GM19455 (cell line): ENCODE results near the gene PIK3C3.
A peak's percentile ranks its signal among the peaks of the same experiment; 100 is the strongest.
"Not testable (repeated sequence)": the region's sequence is repeated elsewhere in the genome, so short reads cannot be mapped to it uniquely, and the experiment has no call there.

Experiments
- ATAC-seq: cut with Tn5 transposase; IDR thresholded peaks from one replicate; pipeline ENCODE4 v1.9.1; 2021; ENCODE audit not compliant: unreplicated experiment

PIK3C3 gene

DNA sequence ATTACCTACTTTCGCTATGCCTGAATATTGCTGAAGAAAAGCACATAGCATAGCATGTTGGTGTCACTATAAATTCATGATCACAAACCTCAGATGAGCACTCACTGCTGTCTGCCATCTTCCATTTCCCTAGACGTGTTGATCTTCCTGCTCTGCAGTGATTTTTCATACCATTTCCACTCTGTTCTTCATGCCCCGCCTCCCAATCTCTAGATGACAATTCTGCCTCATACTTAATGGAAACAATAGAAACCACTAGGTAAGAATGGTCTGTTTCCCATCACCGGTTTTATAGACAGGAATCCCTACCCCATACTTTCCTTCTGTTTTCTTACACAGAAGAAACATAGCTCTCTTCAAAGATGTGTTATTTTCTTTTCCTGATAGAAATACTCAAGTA lies 63.8 kb downstream of the PIK3C3 start:
- no peak for ATAC-seq

DNA sequence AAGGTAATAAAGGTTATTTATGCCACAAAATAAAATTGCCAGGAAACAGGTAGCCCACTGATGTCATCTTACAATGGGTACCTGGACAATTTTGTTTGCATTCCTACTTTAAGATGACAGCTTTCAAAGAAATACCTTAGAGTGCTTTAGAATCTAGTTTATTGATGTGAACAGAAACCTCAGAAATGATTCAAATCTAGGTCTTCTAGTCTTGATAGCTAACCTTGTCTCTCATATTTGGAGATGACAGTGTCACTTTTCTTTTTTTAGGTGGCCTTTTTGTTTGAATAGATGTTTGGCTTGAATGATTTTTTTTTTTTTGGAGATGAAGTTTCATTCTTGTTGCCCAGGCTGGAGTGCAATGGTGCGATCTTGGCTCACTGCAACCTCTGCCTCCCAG lies 69.1 kb downstream of the PIK3C3 start:
- ATAC-seq = peak; percentile 26

DNA sequence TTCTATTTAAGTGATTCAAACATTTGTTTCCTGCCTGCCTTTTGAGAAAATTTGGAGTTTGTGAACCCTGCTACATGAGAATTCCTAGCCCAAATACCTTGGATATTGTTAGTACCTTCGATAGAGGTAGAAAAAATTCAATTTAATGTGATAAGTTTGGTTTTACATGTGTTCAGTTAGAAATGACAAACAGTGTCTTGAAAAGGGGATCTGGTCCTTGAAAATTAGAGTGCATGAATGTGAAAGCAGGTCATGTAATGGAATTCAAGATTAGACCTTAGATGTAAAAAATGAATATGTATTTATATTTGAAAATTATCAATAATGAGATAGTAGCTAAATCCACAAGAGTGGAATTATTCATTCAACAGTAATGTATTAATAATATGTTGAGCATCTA lies 70.5 kb downstream of the PIK3C3 start:
- ATAC-seq = peak; percentile 14

DNA sequence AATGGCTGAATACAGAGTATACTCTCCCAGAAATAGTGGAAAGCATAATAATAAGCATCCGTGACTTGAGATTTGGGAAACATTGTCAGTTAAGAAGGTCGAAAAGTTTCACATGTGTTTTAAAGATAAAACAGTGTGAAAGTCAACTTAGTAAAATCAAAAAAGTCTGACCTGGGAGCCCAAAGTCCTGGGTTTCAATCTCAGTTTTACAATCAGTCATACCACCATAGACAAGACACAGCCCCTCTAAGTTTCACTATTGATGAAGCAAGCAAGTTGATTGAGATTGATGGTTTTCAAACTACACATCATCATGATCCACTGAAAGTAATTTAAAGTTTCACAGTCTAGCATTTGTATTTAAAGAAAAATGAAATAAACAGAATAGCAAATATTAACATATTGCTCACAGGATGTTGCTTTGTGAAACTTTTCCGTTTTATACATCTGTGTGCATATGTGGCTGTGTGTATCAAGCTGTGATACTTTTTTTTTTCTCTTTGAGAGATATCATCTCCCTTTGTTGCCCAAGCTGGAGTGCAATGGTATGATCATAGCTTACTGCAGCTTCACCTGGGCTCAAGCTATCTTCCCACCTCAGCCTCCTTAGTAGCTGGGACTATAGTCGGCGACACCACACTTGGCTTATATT lies 71.1 kb downstream of the PIK3C3 start:
- peak; percentile 95 for ATAC-seq

DNA sequence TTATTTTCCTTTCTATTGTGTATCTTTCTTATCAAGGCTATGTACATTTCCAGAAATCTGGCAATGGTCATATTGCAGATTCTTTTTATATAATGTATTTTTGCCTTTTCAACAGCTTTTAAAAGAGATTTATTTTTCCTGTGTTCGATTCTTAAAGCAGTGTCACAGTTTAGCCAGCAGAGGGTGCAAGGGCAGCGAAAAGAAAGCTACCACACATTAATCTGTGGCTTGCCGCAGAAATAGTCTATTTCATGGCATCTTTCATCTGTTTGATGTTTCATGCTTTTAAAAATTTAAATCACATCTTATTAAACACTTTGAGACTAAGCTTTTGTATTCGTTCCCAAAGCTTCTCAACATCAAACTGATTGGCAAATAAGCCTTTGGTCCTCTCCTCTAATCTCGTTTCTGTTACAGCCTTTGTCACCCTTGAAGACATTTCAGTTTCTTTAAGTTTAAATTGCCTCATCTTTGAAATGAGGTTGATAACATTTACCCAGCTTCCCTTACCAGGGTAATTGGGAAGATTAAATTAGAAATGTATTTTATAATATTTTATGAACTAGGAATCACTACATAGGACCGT lies 73.3 kb downstream of the PIK3C3 start:
- no peak for ATAC-seq

DNA sequence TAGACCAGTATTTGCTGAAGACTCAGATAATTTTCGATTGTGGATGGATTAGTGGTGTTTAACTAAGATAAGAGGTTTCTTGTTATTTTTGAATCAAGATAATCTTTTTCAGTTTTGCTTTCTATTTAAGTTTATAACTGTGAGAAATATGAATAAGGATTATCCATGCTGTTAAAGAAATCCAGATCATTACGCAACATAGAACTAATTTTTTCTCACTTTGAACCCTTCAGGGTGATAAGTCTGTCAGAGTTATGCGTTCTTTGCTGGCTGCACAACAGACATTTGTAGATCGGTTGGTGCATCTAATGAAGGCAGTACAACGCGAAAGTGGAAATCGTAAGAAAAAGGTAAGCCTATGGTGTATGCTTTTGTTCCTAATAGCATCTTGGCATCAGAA lies 74.1 kb downstream of the PIK3C3 start:
- ATAC-seq = no peak

DNA sequence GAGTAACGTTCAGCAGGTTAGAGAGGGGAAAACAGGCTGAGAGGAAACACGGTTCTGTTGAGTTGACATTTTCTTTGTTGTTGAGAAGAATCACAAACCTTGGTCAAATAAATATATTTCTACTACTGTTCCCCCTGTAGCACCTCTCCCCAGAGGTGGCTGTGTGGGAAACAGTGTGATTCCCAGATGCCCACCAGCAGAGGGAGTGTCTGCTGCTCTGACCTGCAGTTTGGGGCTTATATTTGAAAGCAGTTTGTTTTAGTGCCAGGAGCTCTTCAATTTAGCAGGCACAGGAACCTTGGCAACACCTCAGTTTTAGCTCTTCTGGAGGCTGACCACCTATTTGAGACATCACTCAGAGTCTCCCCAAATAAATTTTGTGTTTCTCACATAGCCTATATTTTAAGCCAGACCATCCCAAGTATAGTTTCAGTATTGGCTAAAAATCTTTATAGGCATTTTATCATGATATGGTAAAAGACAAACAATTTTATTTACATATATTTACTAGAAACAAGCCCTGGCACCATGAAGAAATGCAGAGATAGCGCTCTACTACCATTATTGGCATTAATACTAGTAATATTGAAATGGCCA lies 75.7 kb downstream of the PIK3C3 start:
- ATAC-seq = no peak

DNA sequence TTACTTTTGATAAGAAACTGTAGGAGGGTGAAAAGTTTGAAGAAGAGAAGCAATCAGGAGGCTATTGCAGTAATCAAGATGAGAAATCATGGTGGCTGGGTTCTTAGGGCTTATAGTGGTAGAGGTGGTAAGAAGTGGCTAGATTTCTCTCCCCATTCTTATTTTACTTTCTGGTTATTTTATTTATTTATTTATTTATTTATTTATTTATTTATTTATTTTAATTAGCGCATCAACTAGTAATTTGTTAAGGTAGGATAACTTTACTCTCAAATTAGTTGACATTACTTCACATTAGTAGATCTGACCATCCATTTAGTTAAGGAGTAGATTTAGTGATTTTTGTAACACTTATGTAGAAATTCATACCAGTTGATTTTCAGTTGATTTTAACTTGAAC lies 77.4 kb downstream of the PIK3C3 start:
- ATAC-seq = no peak

DNA sequence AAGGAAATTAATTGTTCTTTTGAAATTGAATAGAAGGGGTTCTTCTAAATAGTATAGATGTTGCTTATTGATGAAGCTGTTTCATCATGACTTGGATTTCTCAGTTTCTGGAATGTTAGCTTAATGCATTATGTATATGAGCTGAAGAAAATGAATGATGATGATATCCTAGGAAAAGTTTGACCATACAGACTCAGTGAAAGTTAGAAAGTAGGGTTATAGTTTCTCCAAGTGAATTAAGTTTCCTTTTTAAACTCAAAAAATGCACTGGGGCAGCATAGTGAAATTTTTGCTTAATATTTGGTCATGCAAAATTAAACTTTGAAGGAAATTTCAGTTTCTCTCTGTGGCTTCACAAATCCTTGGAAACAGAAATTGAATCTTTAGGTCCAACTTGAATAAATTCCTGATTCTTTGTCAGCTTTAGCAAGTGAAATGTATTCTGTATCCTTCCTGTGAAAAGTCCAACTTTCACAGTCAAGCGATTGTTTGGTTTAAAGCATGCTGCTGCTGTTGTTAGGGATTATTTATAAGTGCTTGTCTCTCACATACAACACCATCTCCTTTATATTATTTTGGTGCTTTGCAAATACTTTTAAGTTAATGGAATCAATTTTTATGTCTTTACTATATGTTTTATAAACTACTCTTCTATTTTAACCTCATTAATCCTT lies 78.2 kb downstream of the PIK3C3 start:
- ATAC-seq = no peak

DNA sequence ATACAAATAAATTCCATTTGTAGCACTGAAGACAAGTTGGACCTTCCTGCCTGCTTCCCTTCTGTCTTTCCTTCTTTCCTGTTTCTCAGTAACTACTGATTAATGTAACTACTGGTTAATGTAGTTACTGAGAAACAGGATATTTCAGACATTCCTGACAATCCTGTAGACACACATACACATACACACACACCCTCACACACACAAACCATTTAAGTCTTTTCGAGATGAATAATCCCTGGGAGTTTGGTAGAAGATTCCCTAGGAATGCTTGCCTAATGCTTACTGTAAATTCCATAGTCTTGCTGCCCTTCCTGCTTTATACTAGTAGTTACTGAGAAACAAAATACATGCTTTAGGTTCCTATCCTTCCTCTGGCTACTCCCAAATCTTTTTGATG lies 83.9 kb downstream of the PIK3C3 start:
- no peak for ATAC-seq

DNA sequence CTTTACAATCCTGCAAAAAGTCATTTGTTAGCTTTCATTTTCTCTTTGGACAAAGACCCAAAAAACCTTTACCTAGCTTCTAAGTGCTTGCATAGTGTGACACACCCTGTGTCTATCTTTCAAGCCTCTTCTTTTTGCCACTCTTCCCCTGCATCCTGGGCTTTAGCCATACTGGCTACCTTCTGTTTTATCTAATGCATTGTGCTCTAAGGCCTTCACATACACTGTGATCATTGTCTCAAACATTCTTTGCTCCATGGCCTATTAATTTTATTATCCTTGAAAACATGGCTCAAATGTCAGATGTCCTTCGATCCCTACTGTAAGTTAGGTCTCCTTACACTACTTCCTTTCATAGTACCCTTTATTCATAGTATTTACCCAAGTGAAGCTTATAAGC lies 84.4 kb downstream of the PIK3C3 start:
- ATAC-seq = no peak

DNA sequence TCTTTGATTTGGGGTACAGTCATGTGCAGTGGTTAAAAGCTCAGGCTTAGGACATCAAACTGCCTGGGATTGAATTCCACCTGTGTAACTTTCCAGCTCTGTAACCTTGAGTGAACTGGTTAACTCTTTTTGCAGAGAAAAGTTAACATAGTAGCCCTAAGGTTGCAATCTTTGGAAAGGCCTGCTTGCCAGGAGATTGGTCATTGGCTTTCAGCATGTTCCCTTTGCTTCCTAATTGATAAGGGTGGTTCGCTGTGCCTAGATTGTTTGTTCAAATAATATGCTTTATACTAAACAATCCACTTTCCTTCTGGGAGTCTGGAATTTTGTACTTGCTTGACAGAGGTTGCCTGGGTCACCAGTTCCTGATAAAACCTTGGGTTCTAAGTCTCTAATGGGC lies 86.8 kb downstream of the PIK3C3 start:
- ATAC-seq = no peak

DNA sequence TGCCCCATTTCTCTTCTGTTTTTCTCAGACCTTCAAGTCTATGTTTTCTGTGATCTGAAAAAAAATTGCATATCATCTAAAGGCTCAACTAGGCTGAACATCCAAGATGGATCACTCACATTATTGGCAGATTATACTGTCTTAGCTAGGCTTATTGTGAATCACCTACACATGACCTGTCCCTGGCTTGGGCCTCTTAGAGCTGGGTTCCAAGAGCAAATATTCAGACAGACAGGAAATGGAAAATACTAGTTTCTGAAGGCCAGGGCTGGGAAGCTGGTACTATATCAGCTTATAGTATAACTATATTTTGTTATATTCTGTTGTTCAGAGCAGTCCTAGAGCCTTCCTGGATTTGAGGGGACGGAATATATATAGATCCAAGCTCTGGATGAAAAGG lies 90.3 kb downstream of the PIK3C3 start:
- no peak for ATAC-seq

DNA sequence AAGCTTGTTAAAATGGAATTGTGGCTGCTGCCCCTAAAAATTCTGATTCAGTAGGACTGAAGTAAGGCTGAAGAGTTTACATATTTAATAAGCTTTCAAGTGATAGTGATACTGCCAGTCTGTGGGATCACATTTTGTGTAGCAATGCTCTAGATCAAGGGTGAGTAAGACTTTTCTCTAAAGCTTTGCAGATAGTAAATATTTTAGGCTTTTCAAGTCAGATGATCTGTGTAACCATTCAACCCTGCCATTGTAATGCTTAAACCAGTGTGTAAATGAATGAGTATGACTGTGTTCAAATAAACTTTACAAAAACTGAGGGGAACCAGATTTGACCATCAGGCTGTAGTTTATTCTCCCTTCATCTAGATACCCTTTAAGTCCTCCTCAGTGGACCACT lies 92.7 kb downstream of the PIK3C3 start:
- ATAC-seq = no peak

DNA sequence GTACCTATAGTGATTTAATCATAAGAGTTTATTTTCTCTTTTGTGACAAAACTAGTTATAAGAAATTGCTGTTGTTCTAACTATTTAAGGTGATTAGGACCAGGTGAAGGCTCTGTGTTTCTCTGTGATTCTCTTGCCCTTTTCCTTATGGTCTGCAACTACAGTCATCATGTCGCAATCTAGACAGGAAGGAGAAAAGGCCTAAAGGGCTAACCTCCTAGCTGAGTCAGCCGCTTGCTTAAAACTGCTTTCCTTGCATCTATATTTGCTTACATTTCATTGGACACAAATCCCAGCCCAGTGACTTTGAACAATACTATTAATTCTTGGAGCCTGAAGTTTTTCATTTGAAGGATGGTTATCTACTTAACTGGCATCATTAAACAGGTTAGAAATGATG lies 93.1 kb downstream of the PIK3C3 start:
- no peak for ATAC-seq

DNA sequence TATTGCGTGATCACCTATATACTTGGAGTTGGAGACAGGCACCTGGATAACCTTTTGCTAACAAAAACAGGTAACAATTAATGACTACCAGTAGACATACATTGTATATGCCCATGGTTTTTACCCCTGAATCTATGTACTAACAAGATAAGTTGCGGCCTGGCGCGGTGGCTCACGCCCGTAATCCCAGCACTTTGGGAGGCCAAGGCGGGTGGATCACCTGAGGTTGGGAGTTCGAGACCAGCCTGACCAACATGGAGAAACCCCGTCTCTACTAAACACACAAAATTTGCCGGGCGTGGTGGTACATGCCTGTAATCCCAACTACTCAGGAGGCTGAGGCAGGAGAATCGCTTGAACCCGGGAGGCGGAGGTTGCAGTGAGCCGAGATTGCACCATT lies 94.5 kb downstream of the PIK3C3 start:
- not testable (repeated sequence) for ATAC-seq

DNA sequence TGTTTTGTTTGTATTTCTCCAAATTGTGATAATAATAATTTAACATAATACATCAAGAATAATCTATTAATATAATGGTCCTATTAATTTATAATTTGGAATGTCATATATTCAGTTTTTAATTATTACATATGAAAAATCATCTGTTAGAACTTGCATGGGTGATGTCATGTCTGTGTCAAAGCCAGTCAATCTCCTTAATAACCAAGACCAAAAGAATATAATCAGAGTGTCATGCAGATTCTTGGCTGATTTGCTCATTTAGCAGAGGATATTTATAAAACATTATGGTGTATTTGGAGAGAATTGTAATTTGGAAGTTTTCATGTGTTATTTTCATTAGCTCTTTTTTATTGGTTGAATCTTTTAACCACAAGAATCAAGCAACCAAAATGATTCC lies 96.4 kb downstream of the PIK3C3 start:
- ATAC-seq = no peak

DNA sequence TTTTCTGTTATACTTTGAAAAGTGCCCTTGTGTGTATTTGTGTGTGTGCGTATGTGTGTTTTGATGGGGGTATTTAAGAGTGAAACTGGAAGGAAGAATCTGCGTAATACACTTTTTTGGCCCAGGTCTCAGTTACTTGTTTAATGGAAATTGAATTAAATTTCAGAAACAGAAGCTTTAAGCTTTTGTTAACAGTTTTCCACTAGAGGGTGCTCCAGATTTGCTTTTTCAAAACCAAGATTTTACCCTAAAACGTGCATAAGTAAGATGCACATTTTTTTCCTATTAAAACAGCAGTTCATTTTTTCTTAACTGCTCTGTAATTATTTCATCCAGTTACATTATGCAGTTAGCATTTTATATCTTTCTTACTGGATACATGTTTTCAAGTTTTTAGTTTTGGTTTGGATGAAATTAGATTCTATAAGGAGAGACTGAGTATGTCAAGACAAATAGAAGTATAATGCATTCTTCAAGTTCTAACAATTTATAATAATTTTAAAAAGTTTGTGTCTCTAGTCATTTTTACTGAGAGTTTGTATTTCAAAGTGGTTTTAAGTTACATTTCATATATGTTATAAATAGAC lies 97.2 kb downstream of the PIK3C3 start:
- no peak for ATAC-seq

DNA sequence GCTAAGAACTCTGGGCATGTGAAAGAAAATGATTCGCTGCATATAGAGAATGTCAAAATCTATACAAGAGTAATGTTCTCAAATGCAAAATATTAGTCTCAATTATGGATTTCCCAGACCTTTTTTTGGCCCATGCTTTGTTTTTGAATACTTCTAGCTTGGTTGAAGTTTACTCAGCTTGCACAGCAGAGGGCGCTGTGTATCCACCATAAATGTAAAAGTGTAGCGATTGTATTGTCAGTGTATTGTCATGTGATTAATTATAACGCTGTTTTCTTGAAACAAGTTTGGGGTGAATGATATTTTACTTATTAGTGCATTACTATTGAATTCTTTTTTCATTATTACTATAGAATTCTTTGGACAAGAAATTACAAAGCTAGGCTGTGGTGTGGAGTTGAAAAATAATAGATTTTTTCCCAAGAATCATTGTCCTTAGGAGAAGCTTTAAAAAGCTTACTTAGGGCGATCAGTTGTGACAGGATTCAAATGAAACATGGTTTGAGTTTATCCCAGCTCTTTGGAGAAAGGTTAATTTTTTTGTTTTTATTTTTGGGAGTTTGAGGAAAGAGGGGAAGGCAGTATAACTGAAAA lies 98.3 kb downstream of the PIK3C3 start:
- ATAC-seq = peak; percentile 81

DNA sequence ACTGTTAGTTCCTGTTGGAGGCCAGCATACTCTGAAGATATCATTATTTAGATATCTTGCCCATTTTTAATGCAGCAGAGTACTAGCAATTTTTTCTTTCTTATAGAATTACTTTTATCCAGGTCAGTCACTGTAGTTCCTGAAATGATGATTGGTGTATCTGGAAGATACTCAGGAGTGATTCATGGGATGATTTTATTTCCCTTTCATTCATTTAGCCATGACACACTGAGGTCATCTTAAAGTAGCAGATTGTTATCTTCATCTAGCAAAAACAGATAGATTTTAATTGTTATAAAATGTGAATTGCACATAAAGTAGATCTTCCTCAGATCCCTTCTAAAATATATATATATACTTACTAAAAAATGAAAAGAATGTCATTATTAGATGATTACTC lies 109.1 kb downstream of the PIK3C3 start:
- ATAC-seq = no peak

DNA sequence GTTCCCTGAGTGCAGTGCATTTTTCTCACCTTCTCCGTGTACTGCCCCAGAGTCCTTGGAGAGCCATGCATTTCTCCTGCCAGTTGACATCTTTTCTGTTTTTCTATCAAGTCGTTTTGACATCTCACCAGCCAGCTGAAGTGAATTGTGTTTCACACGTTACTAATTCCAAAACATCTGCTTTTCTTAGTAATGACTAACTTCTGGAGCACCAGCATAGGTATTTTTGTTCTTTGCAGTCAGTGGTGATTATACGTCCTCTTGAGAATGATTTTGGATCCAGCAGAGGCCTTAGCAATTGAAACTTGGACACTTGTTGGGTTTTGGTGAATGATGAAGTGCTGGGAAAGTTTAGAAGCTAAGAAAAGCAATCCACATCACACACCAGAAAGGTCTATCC lies 112.5 kb downstream of the PIK3C3 start:
- ATAC-seq = no peak

DNA sequence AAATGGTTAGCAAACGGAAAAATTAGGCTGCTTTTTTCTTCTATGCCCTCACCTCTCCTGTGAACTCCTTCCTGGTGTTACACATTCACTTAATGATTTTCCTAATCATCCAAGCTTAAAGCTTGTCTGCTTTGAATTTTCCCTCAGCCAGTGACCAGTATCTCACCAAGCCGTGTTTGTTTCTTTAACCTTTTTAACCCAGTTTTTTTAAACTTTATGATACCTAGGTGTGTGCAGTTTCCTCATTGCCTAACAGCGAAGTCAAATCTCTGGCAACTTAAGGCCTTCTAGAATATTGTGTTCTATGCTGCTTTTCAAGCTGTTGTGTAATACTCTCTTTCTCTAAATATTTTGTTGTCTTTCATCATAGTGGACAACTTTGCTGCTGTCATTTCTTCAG lies 113.0 kb downstream of the PIK3C3 start:
- ATAC-seq = no peak
